ENCODE measurements around the gene TIE1.

GRCh38 chr1:43354471-43354870 is 53.7 kb downstream of the TIE1 start:
- TF ChIP-seq EZH2 (IDR thresholded peaks at IDR 0.05) = no peak
- TF ChIP-seq POLR2AphosphoS5 (IDR thresholded peaks at IDR 0.05; ENCODE audit: borderline replicate concordance, low read depth, low read length) = no peak
